K562 (cell line): Measurements from ENCODE around the gene DCAF15. TPM values are rescaled to one million over a fixed set of nuclear protein-coding genes. Genes with fewer than 3 reads are reported as not detected.
A peak's percentile ranks its signal among the peaks of the same experiment; 100 is the strongest.
"Not testable (repeated sequence)": the region's sequence is repeated elsewhere in the genome, so short reads cannot be mapped to it uniquely, and the experiment has no call there.

Experiments used
- ATAC-seq: fragments of 200-7000 bp; cut with Tn5 transposase; 3 replicates; pipeline ENCODE4 v1.9.1; 2020; ENCODE audit warnings: moderate library complexity
- BruUV-seq: library from RNA; stranded (reverse); fragments of 400-500 nt; replicated peaks from 2 replicates; lab custom pipeline; 2021; lab: Mats Ljungman, UMichigan
- CTCF ChIA-PET: fragments of 300-600 bp; formaldehyde crosslinking; extraction: SDS; loops from one replicate; lab custom pipeline; 2021; ENCODE audit warnings: low intra/inter-chr PET ratio; lab: Yijun Ruan, JAX
- POLR2A ChIA-PET: fragments of 300-600, 350-650 bp; sonication (Branson Sonifier 250); formaldehyde crosslinking; extraction: SDS; loops from one replicate; lab custom pipeline; 2021; ENCODE audit warnings: antibody characterized with exemption, inconsistent platforms; lab: Yijun Ruan, JAX
- DNase-seq, 4 experiments: peaks; one replicate each; pipeline versions ENCODE4 v3.0.0 to v3.0.0-alpha.2; 2011 to 2018; ENCODE audit warnings: low spot score in 3 of 4, mixed read lengths in 3 of 4; ENCODE audit errors: extremely low read depth in 1 of 4
- FAIRE-seq: peaks from 2 replicates; lab custom pipeline; 2011; peaks lifted over from hg19 to GRCh38; lab: Jason Lieb, UNC
- H2AFZ ChIP-seq: 2 replicates; pipeline ENCODE4 v1.6.0; 2011; ENCODE audit warnings: low read depth, low read length, control low read depth, inconsistent platforms
- H3K27ac ChIP-seq: fragments of 200-600 bp; 3 replicates; pipeline ENCODE4 v1.8.0; 2011; ENCODE audit warnings: low read depth, mild to moderate bottlenecking, control low read depth, inconsistent platforms, low read length, moderate library complexity, mixed read lengths; ENCODE audit errors: extremely low read depth
- H3K27me3 ChIP-seq, 2 experiments: fragments of 300-600 bp in 1 of 2; 2 replicates in 1 of 2; 3 replicates in 1 of 2; pipeline versions ENCODE4 v1.6.0 to v1.8.0; 2011; ENCODE audit warnings: inconsistent platforms in 2 of 2, low read length in 2 of 2, mild to moderate bottlenecking in 1 of 2, mixed read lengths in 1 of 2, moderate library complexity in 1 of 2; ENCODE audit not compliant: control insufficient read depth in 2 of 2, insufficient read depth in 2 of 2
- H3K36me3 ChIP-seq: fragments of 300-600 bp; 3 replicates; pipeline ENCODE4 v1.8.0; 2011; ENCODE audit warnings: mild to moderate bottlenecking, low read length, inconsistent platforms; ENCODE audit not compliant: control insufficient read depth, insufficient read depth
- H3K4me1 ChIP-seq, 2 experiments: fragments of 200-600 bp in 1 of 2; replicated peaks in 1 of 2; 2 replicates in 1 of 2; 3 replicates in 1 of 2; pipeline versions ENCODE4 v1.5.1 to v1.8.0; 2011; ENCODE audit warnings: inconsistent platforms in 2 of 2, low read length in 2 of 2, mild to moderate bottlenecking in 1 of 2, mixed read lengths in 1 of 2, moderate library complexity in 1 of 2; ENCODE audit not compliant: control insufficient read depth in 2 of 2, insufficient read depth in 2 of 2
- H3K4me2 ChIP-seq: 2 replicates; pipeline ENCODE4 v1.6.1; 2011; ENCODE audit warnings: low read length, control low read depth, inconsistent platforms, mixed read lengths; ENCODE audit not compliant: insufficient read depth
- H3K4me3 ChIP-seq: fragments of 200-600 bp; sonication (generic), shearing (Covaris generic); 2 replicates; pipeline ENCODE4 v1.5.1; 2016; ENCODE audit warnings: control low read depth, inconsistent platforms
- H3K79me2 ChIP-seq: fragments of 200-600 bp; 3 replicates; pipeline ENCODE4 v1.8.0; 2011; ENCODE audit warnings: low read length, inconsistent platforms; ENCODE audit not compliant: control insufficient read depth, insufficient read depth
- H3K9ac ChIP-seq, 2 experiments: 2 replicates each; pipeline versions ENCODE4 v1.6.0 to v1.6.1; 2011; ENCODE audit warnings: low read depth in 2 of 2, low read length in 2 of 2, control low read depth in 1 of 2, inconsistent platforms in 1 of 2, mild to moderate bottlenecking in 1 of 2, mixed read lengths in 1 of 2; ENCODE audit not compliant: insufficient read depth in 1 of 2
- H3K9me1 ChIP-seq: one replicate; pipeline ENCODE4 v1.6.0; 2011; ENCODE audit warnings: inconsistent platforms, mild to moderate bottlenecking, low read length, moderate library complexity; ENCODE audit not compliant: control insufficient read depth, insufficient read depth
- H3K9me3 ChIP-seq: replicated peaks from 2 replicates; pipeline ENCODE4 v1.5.1; 2011; ENCODE audit warnings: low read depth, low read length, inconsistent platforms; ENCODE audit not compliant: control insufficient read depth, insufficient read depth
- H4K20me1 ChIP-seq: replicated peaks from 2 replicates; pipeline ENCODE4 v1.6.1; 2011; ENCODE audit warnings: low read length, inconsistent platforms, mixed read lengths; ENCODE audit not compliant: control insufficient read depth, insufficient read depth
- CEBPB ChIP-seq: fragments of 450-650 bp; IDR thresholded peaks from 2 replicates; pipeline ENCODE4 v1.6.1; 2016; ENCODE audit warnings: missing genetic modification characterization, missing compliant biosample characterization
- CHD2 ChIP-seq: IDR thresholded peaks from 2 replicates; pipeline ENCODE4 v1.6.1; 2011; ENCODE audit warnings: low read depth, low read length
- FOS ChIP-seq: IDR thresholded peaks from 3 replicates; pipeline ENCODE4 v1.6.1; 2011; ENCODE audit not compliant: insufficient read length; ENCODE audit errors: extremely low read depth
- KDM1A ChIP-seq, 2 experiments: fragments of 450-650 bp; IDR thresholded peaks; 2 replicates each; pipeline ENCODE4 v1.6.1; 2016; ENCODE audit warnings: mild to moderate bottlenecking in 2 of 2
- NFYB ChIP-seq: IDR thresholded peaks from 2 replicates; pipeline ENCODE4 v1.6.1; 2011; ENCODE audit warnings: mild to moderate bottlenecking, moderate library complexity; ENCODE audit not compliant: insufficient read length; ENCODE audit errors: extremely low read depth
- RBM22 ChIP-seq: fragments of 200-400 bp; formaldehyde crosslinking; IDR thresholded peaks from 2 replicates; pipeline ENCODE4 v1.6.1; 2018; ENCODE audit warnings: low read length, low read depth; ENCODE audit not compliant: poor library complexity, severe bottlenecking
- SP2 ChIP-seq: IDR thresholded peaks from 2 replicates; pipeline ENCODE4 v1.6.1; 2011; ENCODE audit warnings: mild to moderate bottlenecking, low read depth, low read length, moderate library complexity; ENCODE audit not compliant: poor library complexity, severe bottlenecking; ENCODE audit errors: extremely low read depth
- ZBTB8A ChIP-seq: fragments of 450-650 bp; IDR thresholded peaks from 2 replicates; pipeline ENCODE4 v1.6.1; 2018; ENCODE audit warnings: mild to moderate bottlenecking, moderate library complexity; ENCODE audit not compliant: partially characterized antibody
- ZNF197 ChIP-seq: fragments of 200-800 bp; sonication (Bioruptor generic); IDR thresholded peaks from 2 replicates; pipeline ENCODE4 v1.6.1; 2016; ENCODE audit warnings: low read depth, missing genetic modification characterization, missing compliant biosample characterization
- ZNF444 ChIP-seq: fragments of 250-450 bp; sonication (Bioruptor Pico); IDR thresholded peaks from 2 replicates; pipeline ENCODE4 v1.4.0; 2020; ENCODE audit warnings: mild to moderate bottlenecking, moderate library complexity
- WGBS: fragments of 100-300 bp; shearing (Covaris generic); methylation state at CpG from one replicate; pipeline ENCODE4 v1.1.6; 2016; ENCODE audit warnings: low coverage, mixed read lengths; ENCODE audit not compliant: insufficient coverage; ENCODE audit errors: missing lambda C conversion rate; 5-methylcytosine and 5-hydroxymethylcytosine counted together
- in situ Hi-C: fragments of 300-500 bp; cut with MboI; formaldehyde crosslinking; loops from 4 replicates; pipeline ENCODE4 v1.15.0; 2018; ENCODE audit warnings: inconsistent platforms, mixed read lengths
- intact Hi-C: fragments of 100-400 bp; cut with micrococcal nuclease; formaldehyde crosslinking; loops from 2 replicates; pipeline ENCODE4 v1.14.2; 2022
- polyA plus RNA-seq, 8 experiments: library from polyadenylated mRNA; depleted of rRNA in 4 of 8; stranded (reverse) in 5 of 8; unstranded in 3 of 8; fragments of >200 nt; fragmentation: Nextera tagmentation in 2 of 8; fragmentation: Illumina TruSeq in 1 of 8; extraction: Ambion mirVana in 2 of 8; extraction: Trizol in 1 of 8; gene quantifications; 2 replicates each; pipeline versions ENCODE4 v1.2.1 to v1.2.3, GENCODE V29; 2011 to 2014; ENCODE audit warnings: inconsistent platforms in 1 of 8, missing spikeins in 1 of 8
- total RNA-seq, 7 experiments: library from RNA; depleted of rRNA in 6 of 7; stranded (reverse); fragments of >200 nt in 6 of 7; fragmentation: Illumina TruSeq in 2 of 7; extraction: Trizol in 2 of 7; gene quantifications; 2 replicates each; pipeline versions ENCODE4 v1.2.1 to v1.2.3, GENCODE V29; 2011 to 2021; ENCODE audit warnings: low replicate concordance in 1 of 7

Gene DCAF15
- total and polyA plus RNA-seq, 9 of the 15 experiments (the other 6 are each of a cell fraction or from before 2014, with no cell fraction given), result 0.17 to 68.5 (median 27.7) TPM

DNA sequence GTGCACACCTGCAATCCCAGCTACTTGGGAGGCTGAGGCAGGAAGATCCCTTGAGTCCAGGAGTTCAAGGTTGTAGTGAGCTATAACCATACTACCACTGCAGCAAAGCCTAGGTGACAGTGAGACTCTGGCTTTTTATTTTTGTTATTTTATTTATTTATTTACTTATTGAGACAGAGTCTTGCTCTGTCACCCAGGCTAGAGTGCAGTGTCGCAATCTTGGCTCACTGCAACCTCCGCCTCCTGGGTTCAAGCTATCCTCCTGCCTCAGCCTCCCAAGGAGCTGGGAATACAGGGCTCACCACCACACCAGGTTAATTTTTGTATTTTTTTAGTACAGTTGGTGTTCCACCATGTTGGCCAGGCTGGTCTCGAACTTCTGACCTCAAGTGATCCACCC lies 21.2 kb downstream of the DCAF15 start:
- H3K27me3 ChIP-seq, H3K27ac ChIP-seq, H3K9me1 ChIP-seq, H4K20me1 ChIP-seq, BruUV-seq, H3K9ac ChIP-seq, in situ Hi-C loops, intact Hi-C loops, H3K4me2 ChIP-seq, ATAC-seq, DNase-seq, H3K79me2 ChIP-seq, H3K9me3 ChIP-seq, H3K4me3 ChIP-seq, POLR2A ChIA-PET, H2AFZ ChIP-seq: not testable (repeated sequence)
- H3K36me3 ChIP-seq, result peaks cover 57% of the 10 kb centered on the region; the same call in 2 of the 3 replicates
- CTCF ChIA-PET, result interaction anchor here (0.5 kb wide), 1 partner anchor 101 kb away, joined by 3 read pairs; no protein-coding TSS in a partner anchor
- peak; percentile 15 for FAIRE-seq
- peaks cover 0 to 15% of the 10 kb centered on the region in 2 experiments; a peak in 2 of 5 replicates for H3K4me1 ChIP-seq
- peak; percentile 73 for TF ChIP-seq CEBPB (tag)
- WGBS, result 91% methylated on average over 3 of the region's 3 CpGs

GRCh38 chr19:13974073-13974472 lies 21.8 kb downstream of the DCAF15 start:
- H3K4me2 ChIP-seq, result no peak overlapping the region
- 48% methylated on average over 12 of the region's 12 CpGs for WGBS
- BruUV-seq, result no TSS peak

More at GRCh38 chr19:13974073-13974472, 21.8 kb downstream of the DCAF15 start:
- ChIA-PET CTCF (interaction anchor here (0.5 kb wide), 1 partner anchor 102 kb away, joined by 3 read pairs; no protein-coding TSS in a partner anchor), POLR2A (no interaction called here)
- no peaks in the 10 kb centered on the region for H4K20me1 ChIP-seq
- peak; percentile 93 for FAIRE-seq
- no peak overlapping the region for H2AFZ ChIP-seq
- peaks cover 0 to 21% of the 10 kb centered on the region in 2 experiments; a peak in 2 of 5 replicates for H3K4me1 ChIP-seq
- peak; percentile 61 to 82 (median 76) for DNase-seq
- H3K9me3 ChIP-seq, result no peaks in the 10 kb centered on the region
- peaks cover 51% of the 10 kb centered on the region; the same call in 2 of the 3 replicates for H3K36me3 ChIP-seq
- intact Hi-C loops (no loop called here), in situ Hi-C loops (no loop called here)
- H3K27me3 ChIP-seq, result no peaks in the 10 kb centered on the region
- peak; percentile 73 for TF ChIP-seq CHD2
- no peak for TF ChIP-seq RBM22
- peak; percentile 49 for TF ChIP-seq FOS
- TF ChIP-seq ZBTB8A, result no peak
- TF ChIP-seq KDM1A (IDR thresholded peaks at IDR 0.05), result peak; percentile 25 to 63; a peak in 1 of 4 replicates
- TF ChIP-seq NFYB, result peak; percentile 78
- no peak for TF ChIP-seq ZNF197 (CRISPR knock-in tag)
- no peak for TF ChIP-seq ZNF444
- peak; percentile 5 for TF ChIP-seq SP2
- no peaks in the 10 kb centered on the region for H3K79me2 ChIP-seq
- no peak overlapping the region for H3K4me3 ChIP-seq
- no peak overlapping the region; a peak in 1 of 4 replicates for H3K9ac ChIP-seq
- no peaks in the 10 kb centered on the region for H3K9me1 ChIP-seq
- ATAC-seq, result peak; percentile 96
- no peak overlapping the region for H3K27ac ChIP-seq
